A549 (cell line): ENCODE measurements around the gene OBSCN. TPM values are rescaled to one million over a fixed set of nuclear protein-coding genes. Genes with fewer than 3 reads are reported as not detected.
A peak's percentile ranks its signal among the peaks of the same experiment; 100 is the strongest.

Experiments used
- ATAC-seq, 2 experiments: fragments of 200-7000 bp in 1 of 2; fragments of >200 bp in 1 of 2; cut with Nextera tagmentation in 1 of 2; cut with Tn5 transposase in 1 of 2; 3 replicates each; pipeline versions ENCODE4 v1.8.0 to v1.9.1; 2018 to 2020; ENCODE audit warnings: mild to moderate bottlenecking in 1 of 2, moderate library complexity in 1 of 2
- CTCF ChIA-PET: fragments of 300-600 bp; sonication (Branson Sonifier 250); formaldehyde crosslinking; extraction: SDS; loops from one replicate; lab custom pipeline; 2021; ENCODE audit warnings: antibody characterized with exemption, inconsistent platforms; lab: Yijun Ruan, JAX
- POLR2A ChIA-PET: fragments of 350-600 bp; formaldehyde crosslinking; extraction: SDS; loops from one replicate; lab custom pipeline; 2021; ENCODE audit warnings: antibody characterized with exemption, inconsistent platforms; lab: Yijun Ruan, JAX
- DNase-seq, 2 experiments: peaks; one replicate each; pipeline versions ENCODE4 v3.0.0 to v3.0.0-alpha.2; 2011 to 2016; ENCODE audit warnings: low read depth in 1 of 2, low spot score in 1 of 2
- FAIRE-seq: peaks from 2 replicates; lab custom pipeline; 2011; peaks lifted over from hg19 to GRCh38; lab: Jason Lieb, UNC
- H3K27ac ChIP-seq, 2 experiments: fragments of >200 bp; sonication (Bioruptor Twin); formaldehyde crosslinking; 3 replicates each; pipeline ENCODE4 v1.5.1; 2016 to 2017
- H3K4me1 ChIP-seq: fragments of >200 bp; sonication (Bioruptor Twin); formaldehyde crosslinking; 3 replicates; pipeline ENCODE4 v1.6.1; 2016
- H3K4me2 ChIP-seq: fragments of >200 bp; sonication (Bioruptor Twin); formaldehyde crosslinking; 3 replicates; pipeline ENCODE4 v1.6.1; 2016
- H3K4me3 ChIP-seq: fragments of >200 bp; sonication (Bioruptor Twin); formaldehyde crosslinking; 3 replicates; pipeline ENCODE4 v1.5.1; 2016
- H3K9me3 ChIP-seq: fragments of >200 bp; sonication (Bioruptor Twin); formaldehyde crosslinking; 3 replicates; pipeline ENCODE4 v1.6.1; 2016
- BHLHE40 ChIP-seq: IDR thresholded peaks from 2 replicates; pipeline ENCODE4 v1.6.1; 2012; ENCODE audit warnings: low read depth, low read length, inconsistent platforms
- CBX2 ChIP-seq: fragments of 200-600 bp; sonication (generic); IDR thresholded peaks from 2 replicates; pipeline ENCODE4 v1.6.1; 2016; ENCODE audit warnings: low read depth, mild to moderate bottlenecking, borderline replicate concordance
- CBX8 ChIP-seq: fragments of 200-600 bp; sonication (generic); IDR thresholded peaks from 2 replicates; pipeline ENCODE4 v1.6.1; 2016
- CEBPB ChIP-seq, 2 experiments: fragments of >200 bp in 1 of 2; sonication (Bioruptor Twin) in 1 of 2; formaldehyde crosslinking in 1 of 2; IDR thresholded peaks; 2 replicates each; pipeline ENCODE4 v1.6.1; 2012 to 2016
- CHD4 ChIP-seq: fragments of 200-600 bp; sonication (generic); IDR thresholded peaks from 2 replicates; pipeline ENCODE4 v1.6.1; 2016; ENCODE audit warnings: antibody characterized with exemption, mild to moderate bottlenecking, borderline replicate concordance
- CTCF ChIP-seq: fragments of >200 bp; sonication (Bioruptor Twin); formaldehyde crosslinking; IDR thresholded peaks from 3 replicates; pipeline ENCODE4 v1.5.1; 2016
- EHF ChIP-seq: fragments of 250-450 bp; sonication (Bioruptor Pico); IDR thresholded peaks from 2 replicates; pipeline ENCODE4 v1.5.0; 2020; ENCODE audit warnings: mild to moderate bottlenecking
- EHMT2 ChIP-seq: fragments of 200-600 bp; sonication (generic); IDR thresholded peaks from 2 replicates; pipeline ENCODE4 v1.6.1; 2016; ENCODE audit warnings: antibody characterized with exemption, low read depth, mild to moderate bottlenecking, moderate library complexity
- EP300 ChIP-seq, 2 experiments: fragments of >200 bp; sonication (Bioruptor Twin); formaldehyde crosslinking; IDR thresholded peaks; 2 replicates in 1 of 2; 3 replicates in 1 of 2; pipeline ENCODE4 v1.6.1; 2016 to 2017
- FOSB ChIP-seq: fragments of 250-450 bp; sonication (Bioruptor Pico); IDR thresholded peaks from 2 replicates; pipeline ENCODE4 v1.5.0; 2020; ENCODE audit warnings: mild to moderate bottlenecking, moderate library complexity
- FOSL2 ChIP-seq, 2 experiments: fragments of 450-650 bp in 1 of 2; fragments of >200 bp in 1 of 2; sonication (Bioruptor Twin) in 1 of 2; formaldehyde crosslinking; IDR thresholded peaks; 2 replicates each; pipeline versions ENCODE4 v1.5.0 to v1.6.1; 2016 to 2020; ENCODE audit warnings: mild to moderate bottlenecking in 1 of 2, moderate library complexity in 1 of 2
- HDAC2 ChIP-seq: fragments of 200-600 bp; sonication (generic); IDR thresholded peaks from 2 replicates; pipeline ENCODE4 v1.6.1; 2016
- HES2 ChIP-seq: fragments of >200 bp; sonication (Bioruptor Twin); formaldehyde crosslinking; IDR thresholded peaks from 2 replicates; pipeline ENCODE4 v1.6.1; 2016
- HOXA7 ChIP-seq: fragments of 250-450 bp; sonication (Bioruptor Pico); IDR thresholded peaks from 2 replicates; pipeline ENCODE4 v1.5.0; 2020; ENCODE audit warnings: mild to moderate bottlenecking, moderate library complexity
- KDM5A ChIP-seq: fragments of 200-600 bp; sonication (generic); IDR thresholded peaks from 2 replicates; pipeline ENCODE4 v1.6.1; 2016; ENCODE audit warnings: antibody characterized with exemption, mild to moderate bottlenecking
- MAFK ChIP-seq: fragments of 450-650 bp; IDR thresholded peaks from 2 replicates; pipeline ENCODE4 v1.6.1; 2014; ENCODE audit not compliant: partially characterized antibody
- MAX ChIP-seq: IDR thresholded peaks from 2 replicates; pipeline ENCODE4 v1.6.1; 2012
- MAZ ChIP-seq: fragments of 150-350 bp; IDR thresholded peaks from 2 replicates; pipeline ENCODE4 v1.6.1; 2014; ENCODE audit warnings: antibody characterized with exemption, low read depth, low read length, borderline replicate concordance
- MYC ChIP-seq: IDR thresholded peaks from 2 replicates; pipeline ENCODE4 v1.6.1; 2012; ENCODE audit warnings: mild to moderate bottlenecking, inconsistent platforms, low read length, improper control_type of control experiment, borderline replicate concordance
- NFE2L2 ChIP-seq: fragments of 150-350 bp; conservative IDR thresholded peaks from 2 replicates; pipeline ENCODE4 v1.6.1; 2014; ENCODE audit warnings: low read length
- NR3C1 ChIP-seq: fragments of >200 bp; sonication (Bioruptor Twin); formaldehyde crosslinking; IDR thresholded peaks from 3 replicates; pipeline ENCODE4 v1.6.1; 2017
- RCOR1 ChIP-seq: fragments of 150-350 bp; IDR thresholded peaks from 2 replicates; pipeline ENCODE4 v1.6.1; 2014; ENCODE audit warnings: antibody characterized with exemption, low read length, low read depth
- RFX5 ChIP-seq: fragments of 450-650 bp; IDR thresholded peaks from 2 replicates; pipeline ENCODE4 v1.7.1; 2014; ENCODE audit warnings: antibody characterized with exemption, mild to moderate bottlenecking, moderate library complexity
- SREBF2 ChIP-seq: fragments of 450-650 bp; IDR thresholded peaks from 2 replicates; pipeline ENCODE4 v1.6.1; 2014; ENCODE audit warnings: mild to moderate bottlenecking, moderate library complexity
- TFCP2L1 ChIP-seq: fragments of 250-450 bp; sonication (Bioruptor Pico); IDR thresholded peaks from 2 replicates; pipeline ENCODE4 v1.5.0; 2021; ENCODE audit warnings: mild to moderate bottlenecking
- USF2 ChIP-seq: fragments of 450-650 bp; IDR thresholded peaks from 2 replicates; pipeline ENCODE4 v1.6.1; 2014; ENCODE audit warnings: antibody characterized with exemption
- ZNF302 ChIP-seq: fragments of 250-450 bp; sonication (Bioruptor Pico); IDR thresholded peaks from 2 replicates; pipeline ENCODE4 v1.9.0; 2021; ENCODE audit warnings: inconsistent platforms, mild to moderate bottlenecking, moderate library complexity
- ZSCAN20 ChIP-seq: fragments of 250-450 bp; sonication (Bioruptor Pico); IDR thresholded peaks from 2 replicates; pipeline ENCODE4 v1.8.0; 2022; ENCODE audit warnings: mild to moderate bottlenecking, moderate library complexity
- WGBS: methylation state at CpG from one replicate; pipeline ENCODE4 v1.1.6; 2017; ENCODE audit errors: missing lambda C conversion rate; 5-methylcytosine and 5-hydroxymethylcytosine counted together
- polyA plus RNA-seq, 4 experiments: library from polyadenylated mRNA; depleted of rRNA in 3 of 4; stranded (reverse); fragments of >200 nt; fragmentation: RNase III in 1 of 4; extraction: RNeasy Plus Mini Kit Qiagen cat#74134 plus additional on column Dnase treatment in 1 of 4; gene quantifications; 2 replicates in 3 of 4; 3 replicates in 1 of 4; pipeline ENCODE4 v1.2.3, GENCODE V29; 2011 to 2017
- TF ChIP-seq, protein P1 (sequence below): fragments of >200 bp; sonication (Bioruptor Twin); formaldehyde crosslinking; IDR thresholded peaks from 3 replicates; pipeline ENCODE4 v1.6.1; 2016
- TF ChIP-seq, protein P2 (sequence below): fragments of 200-600 bp; sonication (generic); IDR thresholded peaks from 2 replicates; pipeline ENCODE4 v1.6.1; 2016; ENCODE audit warnings: antibody characterized with exemption, mild to moderate bottlenecking, moderate library complexity

OBSCN gene
- polyA plus RNA-seq, 2 of the 4 experiments (the other 2 are of a cell fraction): 3.1 to 6.8 TPM

- TF ChIP-seq, protein P1, sequence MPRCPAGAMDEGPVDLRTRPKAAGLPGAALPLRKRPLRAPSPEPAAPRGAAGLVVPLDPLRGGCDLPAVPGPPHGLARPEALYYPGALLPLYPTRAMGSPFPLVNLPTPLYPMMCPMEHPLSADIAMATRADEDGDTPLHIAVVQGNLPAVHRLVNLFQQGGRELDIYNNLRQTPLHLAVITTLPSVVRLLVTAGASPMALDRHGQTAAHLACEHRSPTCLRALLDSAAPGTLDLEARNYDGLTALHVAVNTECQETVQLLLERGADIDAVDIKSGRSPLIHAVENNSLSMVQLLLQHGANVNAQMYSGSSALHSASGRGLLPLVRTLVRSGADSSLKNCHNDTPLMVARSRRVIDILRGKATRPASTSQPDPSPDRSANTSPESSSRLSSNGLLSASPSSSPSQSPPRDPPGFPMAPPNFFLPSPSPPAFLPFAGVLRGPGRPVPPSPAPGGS: no peak
- TF ChIP-seq HOXA7: no peak
- no peak for TF ChIP-seq BHLHE40
Measured at GRCh38 chr1:228402641-228403025, 194.8 kb downstream of the OBSCN start (continued).

DNA sequence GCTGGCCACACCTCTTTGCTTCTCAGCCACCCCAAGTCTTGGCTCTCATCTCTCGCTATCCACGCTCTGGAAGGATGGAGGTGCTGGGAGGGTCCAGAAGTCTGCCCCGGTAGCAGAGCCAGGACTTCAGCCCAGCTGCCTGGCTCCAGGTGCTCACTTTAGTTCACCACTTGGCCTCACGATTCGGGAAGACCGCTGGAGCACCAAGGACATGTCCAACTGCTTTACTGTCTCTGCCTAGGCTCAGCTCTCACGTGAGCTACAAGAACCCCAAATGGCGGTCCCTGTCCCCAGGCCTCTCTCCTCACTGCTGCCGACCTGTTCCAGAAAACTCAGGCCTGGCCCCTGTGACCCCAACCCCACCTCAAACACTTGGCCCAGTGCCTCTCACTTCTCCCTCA lies 195.4 kb downstream of the OBSCN start:
- ChIA-PET POLR2A (no interaction called here), CTCF (interaction anchor here (0.7 to 4.4 kb wide), 3 partner anchors 10 to 30 kb away, joined by 3 to 30 read pairs (median 3); no protein-coding TSS in a partner anchor)
- Histone ChIP-seq H3K9me3 (no peaks in the 10 kb centered on the region), H3K4me1 (peaks cover 22% of the 10 kb centered on the region), H3K4me3 (no peak overlapping the region), H3K4me2 (no peak overlapping the region), H3K27ac (no peak overlapping the region)
- DNase-seq (no peak), ATAC-seq (no peak), FAIRE-seq (no peak)
- 95% methylated on average over 9 of the region's 9 CpGs for WGBS
- TF ChIP-seq HOXA7 (no peak), SREBF2 (no peak), CEBPB (IDR thresholded peaks at IDR 0.05) (no peak), MAFK (no peak), NR3C1 (no peak), TFCP2L1 (CRISPR knock-in tag) (no peak), MYC (no peak), FOSL2 (IDR thresholded peaks at IDR 0.05) (no peak), FOSL2 (CRISPR knock-in tag; IDR thresholded peaks at IDR 0.05) (no peak), CHD4 (no peak), HDAC2 (no peak), KDM5A (no peak), RFX5 (no peak), NFE2L2 (no peak), EHF (CRISPR knock-in tag) (no peak), EP300 (IDR thresholded peaks at IDR 0.05) (no peak), ZSCAN20 (CRISPR knock-in tag) (no peak), EHMT2 (no peak)

DNA sequence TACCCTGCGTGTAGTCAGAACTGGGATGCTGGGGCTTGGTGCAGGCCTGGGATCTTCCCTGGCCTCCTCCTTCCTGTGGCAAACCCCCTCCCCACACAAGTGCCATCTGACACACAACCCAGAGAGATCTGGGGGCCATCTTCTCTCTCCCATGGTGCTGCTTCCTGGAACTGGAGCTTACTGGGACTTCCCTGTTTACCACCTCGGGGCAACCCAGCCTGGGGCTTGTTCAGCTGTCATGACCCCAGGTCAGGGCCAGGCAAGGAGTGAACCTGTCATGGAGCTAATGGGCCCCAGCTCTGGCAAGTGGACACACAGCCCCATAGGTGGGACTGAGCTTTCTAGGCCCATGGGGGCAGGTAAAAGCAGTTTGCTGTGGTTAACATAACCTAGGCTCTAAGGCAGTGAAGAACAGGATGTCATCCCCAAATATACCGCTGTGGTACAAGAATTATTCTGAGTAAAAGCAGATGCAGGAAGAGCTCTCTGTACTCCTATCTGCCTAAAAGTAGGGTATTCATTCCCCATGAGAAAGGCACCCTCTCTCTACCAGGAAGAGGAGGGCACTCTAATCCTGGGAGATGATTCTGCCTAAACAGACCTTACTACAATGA lies 196.4 kb downstream of the OBSCN start:
- DNase-seq: no peak
- FAIRE-seq: no peak
- WGBS: 90% methylated on average over 3 of the region's 3 CpGs
- Histone ChIP-seq H3K4me1 (peaks cover 25% of the 10 kb centered on the region), H3K27ac (peak overlapping the region in 1 of 2 experiments; percentile 12; a peak in 1 of 6 replicates), H3K4me3 (peak overlapping the region; percentile 97; the same call in 2 of the 3 replicates), H3K9me3 (no peaks in the 10 kb centered on the region), H3K4me2 (peak overlapping the region; percentile 96)
- ChIA-PET POLR2A (no interaction called here), CTCF (interaction anchor here (4.4 kb wide), 1 partner anchor 11 kb away, joined by 30 read pairs; no protein-coding TSS in a partner anchor)
- ATAC-seq: no peak
- TF ChIP-seq CTCF (no peak), HES2 (no peak), MAX (no peak), MAFK (no peak), CBX2 (no peak), ZNF302 (CRISPR knock-in tag) (no peak), MAZ (no peak), USF2 (no peak), RCOR1 (no peak), SREBF2 (no peak), EHF (CRISPR knock-in tag) (no peak), FOSB (CRISPR knock-in tag) (no peak), KDM5A (no peak), NR3C1 (no peak), CBX8 (no peak)
- TF ChIP-seq, protein P2, sequence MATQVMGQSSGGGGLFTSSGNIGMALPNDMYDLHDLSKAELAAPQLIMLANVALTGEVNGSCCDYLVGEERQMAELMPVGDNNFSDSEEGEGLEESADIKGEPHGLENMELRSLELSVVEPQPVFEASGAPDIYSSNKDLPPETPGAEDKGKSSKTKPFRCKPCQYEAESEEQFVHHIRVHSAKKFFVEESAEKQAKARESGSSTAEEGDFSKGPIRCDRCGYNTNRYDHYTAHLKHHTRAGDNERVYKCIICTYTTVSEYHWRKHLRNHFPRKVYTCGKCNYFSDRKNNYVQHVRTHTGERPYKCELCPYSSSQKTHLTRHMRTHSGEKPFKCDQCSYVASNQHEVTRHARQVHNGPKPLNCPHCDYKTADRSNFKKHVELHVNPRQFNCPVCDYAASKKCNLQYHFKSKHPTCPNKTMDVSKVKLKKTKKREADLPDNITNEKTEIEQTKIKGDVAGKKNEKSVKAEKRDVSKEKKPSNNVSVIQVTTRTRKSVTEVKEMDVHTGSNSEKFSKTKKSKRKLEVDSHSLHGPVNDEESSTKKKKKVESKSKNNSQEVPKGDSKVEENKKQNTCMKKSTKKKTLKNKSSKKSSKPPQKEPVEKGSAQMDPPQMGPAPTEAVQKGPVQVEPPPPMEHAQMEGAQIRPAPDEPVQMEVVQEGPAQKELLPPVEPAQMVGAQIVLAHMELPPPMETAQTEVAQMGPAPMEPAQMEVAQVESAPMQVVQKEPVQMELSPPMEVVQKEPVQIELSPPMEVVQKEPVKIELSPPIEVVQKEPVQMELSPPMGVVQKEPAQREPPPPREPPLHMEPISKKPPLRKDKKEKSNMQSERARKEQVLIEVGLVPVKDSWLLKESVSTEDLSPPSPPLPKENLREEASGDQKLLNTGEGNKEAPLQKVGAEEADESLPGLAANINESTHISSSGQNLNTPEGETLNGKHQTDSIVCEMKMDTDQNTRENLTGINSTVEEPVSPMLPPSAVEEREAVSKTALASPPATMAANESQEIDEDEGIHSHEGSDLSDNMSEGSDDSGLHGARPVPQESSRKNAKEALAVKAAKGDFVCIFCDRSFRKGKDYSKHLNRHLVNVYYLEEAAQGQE: no peak
